Endothelial cell of umbilical vein (primary cell): ENCODE results near the gene CASKIN1.

Experiments used
- POLR2A ChIP-seq: IDR thresholded peaks from 2 replicates; pipeline ENCODE4 v1.6.1; 2012; ENCODE audit warnings: low read depth, mild to moderate bottlenecking, control low read depth, low read length
- TF ChIP-seq, protein P1 (sequence below), 2 donors: IDR thresholded peaks; 1 replicate in 1 of 2; 2 replicates in 1 of 2; pipeline ENCODE4 v1.5.1; 2011; ENCODE audit warnings: low read length in 2 of 2, mild to moderate bottlenecking in 2 of 2, moderate library complexity in 2 of 2, control low read depth in 1 of 2, inconsistent platforms in 1 of 2, low read depth in 1 of 2; ENCODE audit not compliant: insufficient read depth in 1 of 2; ENCODE audit errors: extremely low read depth in 1 of 2
- TF ChIP-seq, protein P2 (sequence below): IDR thresholded peaks from 2 replicates; pipeline ENCODE4 v1.6.1; 2011; ENCODE audit not compliant: insufficient read depth, insufficient read length

DNA sequence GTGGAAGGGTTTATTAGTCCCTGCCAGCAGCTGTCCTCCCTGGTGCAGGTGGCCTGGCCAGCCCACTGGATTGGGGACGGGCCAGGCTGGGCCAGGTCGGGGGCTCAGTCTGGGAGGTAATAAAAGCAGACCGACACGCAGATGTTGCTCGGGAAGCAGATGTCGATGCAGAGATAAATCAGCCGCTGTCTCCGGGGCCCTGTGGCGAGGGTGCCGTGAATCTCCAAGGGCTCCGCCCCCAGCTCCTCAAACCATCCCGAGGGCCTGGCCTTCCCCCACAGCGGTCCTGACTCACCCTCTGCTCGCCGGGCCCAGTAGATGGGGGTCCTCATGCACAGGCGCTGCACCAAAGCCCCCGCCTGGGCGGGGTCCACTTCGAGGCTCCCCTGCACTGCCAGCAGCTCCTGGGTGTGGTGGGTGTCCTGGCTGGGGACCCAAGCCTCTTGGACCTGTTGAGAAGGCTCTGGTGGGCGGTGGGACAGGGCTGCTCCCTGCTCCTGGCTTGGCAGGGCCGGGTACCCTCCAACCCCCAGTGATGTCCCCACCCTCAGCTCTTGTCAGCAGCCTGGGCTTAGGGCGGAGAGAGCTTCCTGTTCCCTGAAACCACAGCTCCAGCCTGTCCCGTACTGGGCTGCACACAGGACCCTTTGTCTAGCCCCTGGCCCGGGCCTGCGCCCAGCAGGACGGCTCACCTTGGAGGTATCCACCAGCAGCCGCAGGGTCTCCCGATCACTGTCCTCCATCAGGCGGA, 13.0 kb upstream of the CASKIN1 start:
- TF ChIP-seq, protein P1, sequence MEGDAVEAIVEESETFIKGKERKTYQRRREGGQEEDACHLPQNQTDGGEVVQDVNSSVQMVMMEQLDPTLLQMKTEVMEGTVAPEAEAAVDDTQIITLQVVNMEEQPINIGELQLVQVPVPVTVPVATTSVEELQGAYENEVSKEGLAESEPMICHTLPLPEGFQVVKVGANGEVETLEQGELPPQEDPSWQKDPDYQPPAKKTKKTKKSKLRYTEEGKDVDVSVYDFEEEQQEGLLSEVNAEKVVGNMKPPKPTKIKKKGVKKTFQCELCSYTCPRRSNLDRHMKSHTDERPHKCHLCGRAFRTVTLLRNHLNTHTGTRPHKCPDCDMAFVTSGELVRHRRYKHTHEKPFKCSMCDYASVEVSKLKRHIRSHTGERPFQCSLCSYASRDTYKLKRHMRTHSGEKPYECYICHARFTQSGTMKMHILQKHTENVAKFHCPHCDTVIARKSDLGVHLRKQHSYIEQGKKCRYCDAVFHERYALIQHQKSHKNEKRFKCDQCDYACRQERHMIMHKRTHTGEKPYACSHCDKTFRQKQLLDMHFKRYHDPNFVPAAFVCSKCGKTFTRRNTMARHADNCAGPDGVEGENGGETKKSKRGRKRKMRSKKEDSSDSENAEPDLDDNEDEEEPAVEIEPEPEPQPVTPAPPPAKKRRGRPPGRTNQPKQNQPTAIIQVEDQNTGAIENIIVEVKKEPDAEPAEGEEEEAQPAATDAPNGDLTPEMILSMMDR (IDR thresholded peaks at IDR 0.05; ENCODE audit: extremely low read depth in 1 of 2, insufficient read depth in 1 of 2, low read depth in 1 of 2, low read length in 2 of 2), result no peak
- TF ChIP-seq, protein P2, sequence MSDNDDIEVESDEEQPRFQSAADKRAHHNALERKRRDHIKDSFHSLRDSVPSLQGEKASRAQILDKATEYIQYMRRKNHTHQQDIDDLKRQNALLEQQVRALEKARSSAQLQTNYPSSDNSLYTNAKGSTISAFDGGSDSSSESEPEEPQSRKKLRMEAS, result no peak
- TF ChIP-seq POLR2A, result no peak
